Uterus (tissue), 4 donors: ENCODE measurements around the gene NCS1. TPM values are rescaled to one million over a fixed set of nuclear protein-coding genes. Genes with fewer than 3 reads are reported as not detected.

Experiments
- DNase-seq, 2 donors: peaks; one replicate each; pipeline ENCODE4 v3.0.0-alpha.2; 2019 to 2020
- H3K27ac ChIP-seq, 2 donors: fragments of 200-600 bp; sonication (generic); 1 replicate in 1 of 2; 2 replicates in 1 of 2; pipeline ENCODE4 v1.5.1; 2016 to 2018
- H3K27me3 ChIP-seq, 2 donors: fragments of 200-600 bp; sonication (generic); one replicate each; pipeline ENCODE4 v1.5.1; 2018 to 2019; ENCODE audit warnings: control low read depth in 1 of 2
- H3K36me3 ChIP-seq, 2 donors: fragments of 200-600 bp; sonication (generic); one replicate each; pipeline ENCODE4 v1.5.1; 2019; ENCODE audit warnings: control low read depth in 1 of 2
- H3K4me1 ChIP-seq, 2 donors: fragments of 200-600 bp; sonication (generic); one replicate each; pipeline ENCODE4 v1.5.1; 2018 to 2019; ENCODE audit warnings: control low read depth in 1 of 2
- H3K4me3 ChIP-seq, 2 donors: fragments of 200-600 bp; sonication (generic); 1 replicate in 1 of 2; 2 replicates in 1 of 2; pipeline ENCODE4 v1.5.1; 2018 to 2019; ENCODE audit warnings: mild to moderate bottlenecking in 1 of 2
- H3K9me3 ChIP-seq, 2 donors: fragments of 200-600 bp; sonication (generic); one replicate each; pipeline ENCODE4 v1.5.1; 2019; ENCODE audit warnings: control low read depth in 1 of 2
- CTCF ChIP-seq, 4 experiments: fragments of 200-600 bp in 2 of 4; fragments of 450-650 bp in 2 of 4; sonication (generic) in 2 of 4; IDR thresholded peaks; one replicate each; pipeline ENCODE4 v1.5.1; 2016 to 2019; ENCODE audit warnings: antibody characterized with exemption in 4 of 4, mild to moderate bottlenecking in 2 of 4, moderate library complexity in 1 of 4
- POLR2A ChIP-seq, 2 donors: fragments of 450-650 bp; IDR thresholded peaks; one replicate each; pipeline ENCODE4 v1.6.1; 2016; ENCODE audit warnings: antibody characterized with exemption in 2 of 2, mild to moderate bottlenecking in 1 of 2, moderate library complexity in 1 of 2
- intact Hi-C: fragments of 100-400 bp; cut with DNase I; formaldehyde crosslinking; loops from one replicate; pipeline ENCODE4 v1.15.1; 2023; ENCODE audit warnings: low total_unique reads
- total RNA-seq, 4 donors: library from RNA; depleted of rRNA in 3 of 4; stranded (reverse); fragments of >200 nt in 3 of 4; gene quantifications; one replicate each; pipeline versions ENCODE4 v1.1.0 to v1.2.4, GENCODE V29; 2014 to 2023
- donor health status: DM: yes; HTN: yes; CAD: no.

NCS1 gene
- total RNA-seq, 4 donors from 2014 or later = 4.1 to 99.3 (median 39.0) TPM

- intact Hi-C loops = loop anchor here (10.0 kb wide), 1 partner anchor 102 kb away; no protein-coding TSS in a partner anchor
- no peaks in the 10 kb centered on the region for H3K36me3 ChIP-seq
- no peaks in the 10 kb centered on the region for H3K27me3 ChIP-seq
- H3K4me3 ChIP-seq = no peak overlapping the region
- no peak for DNase-seq
- TF ChIP-seq POLR2A (IDR thresholded peaks at IDR 0.05) (no peak), CTCF (IDR thresholded peaks at IDR 0.05) (no peak)
- no peaks in the 10 kb centered on the region for H3K9me3 ChIP-seq
- no peaks in the 10 kb centered on the region for H3K4me1 ChIP-seq
- H3K27ac ChIP-seq = no peak overlapping the region
These were observed 70.2 kb downstream of the NCS1 start for GRCh38 chr9:130242270-130243014.

GRCh38 chr9:130243015-130243881 is 71.0 kb downstream of the NCS1 start:
- DNase-seq = peak; percentile 78 to 82
- no peaks in the 10 kb centered on the region for H3K4me1 ChIP-seq
- H3K27ac ChIP-seq = no peak overlapping the region
- H3K27me3 ChIP-seq = no peaks in the 10 kb centered on the region
- peak; percentile 88 to 93 (median 90) for TF ChIP-seq CTCF (IDR thresholded peaks at IDR 0.05)
- no peak for TF ChIP-seq POLR2A (IDR thresholded peaks at IDR 0.05)
- intact Hi-C loops = loop anchor here (10.0 kb wide), 1 partner anchor 102 kb away; no protein-coding TSS in a partner anchor
- no peaks in the 10 kb centered on the region for H3K9me3 ChIP-seq
- H3K4me3 ChIP-seq = no peak overlapping the region
- no peaks in the 10 kb centered on the region for H3K36me3 ChIP-seq

DNA sequence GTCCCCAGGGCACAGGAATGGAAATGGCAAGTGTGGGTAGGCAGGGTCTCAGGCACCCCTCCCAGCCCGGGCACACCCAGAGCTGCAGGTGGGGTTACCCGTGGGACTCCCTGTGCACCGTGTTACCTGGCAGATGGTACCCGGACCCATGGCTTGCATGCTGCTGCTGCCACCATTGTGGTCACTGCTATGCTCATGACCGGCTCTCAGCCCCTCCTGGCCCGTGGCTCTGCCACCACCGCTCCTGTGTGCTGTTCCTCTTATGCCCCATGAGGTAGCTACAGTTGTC is 71.6 kb downstream of the NCS1 start:
- no peaks in the 10 kb centered on the region for H3K9me3 ChIP-seq
- DNase-seq = no peak
- H3K27ac ChIP-seq = no peak overlapping the region
- TF ChIP-seq POLR2A (IDR thresholded peaks at IDR 0.05) (no peak), CTCF (IDR thresholded peaks at IDR 0.05) (no peak)
- no peaks in the 10 kb centered on the region for H3K4me1 ChIP-seq
- no peaks in the 10 kb centered on the region for H3K36me3 ChIP-seq
- no peaks in the 10 kb centered on the region for H3K27me3 ChIP-seq
- intact Hi-C loops = loop anchor here (10.0 kb wide), 1 partner anchor 101 kb away; no protein-coding TSS in a partner anchor
- H3K4me3 ChIP-seq = no peak overlapping the region

GRCh38 chr9:130244548-130245165 is 72.5 kb downstream of the NCS1 start:
- Histone ChIP-seq H3K27ac (no peak overlapping the region), H3K9me3 (no peaks in the 10 kb centered on the region), H3K36me3 (no peaks in the 10 kb centered on the region), H3K4me1 (no peaks in the 10 kb centered on the region), H3K4me3 (no peak overlapping the region), H3K27me3 (no peaks in the 10 kb centered on the region)
- DNase-seq = no peak
- TF ChIP-seq CTCF (IDR thresholded peaks at IDR 0.05) (no peak), POLR2A (IDR thresholded peaks at IDR 0.05) (no peak)
- intact Hi-C loops = loop anchor here (10.0 kb wide), 1 partner anchor 100 kb away; no protein-coding TSS in a partner anchor
